ENCODE data around the gene CLOCK.

DNA sequence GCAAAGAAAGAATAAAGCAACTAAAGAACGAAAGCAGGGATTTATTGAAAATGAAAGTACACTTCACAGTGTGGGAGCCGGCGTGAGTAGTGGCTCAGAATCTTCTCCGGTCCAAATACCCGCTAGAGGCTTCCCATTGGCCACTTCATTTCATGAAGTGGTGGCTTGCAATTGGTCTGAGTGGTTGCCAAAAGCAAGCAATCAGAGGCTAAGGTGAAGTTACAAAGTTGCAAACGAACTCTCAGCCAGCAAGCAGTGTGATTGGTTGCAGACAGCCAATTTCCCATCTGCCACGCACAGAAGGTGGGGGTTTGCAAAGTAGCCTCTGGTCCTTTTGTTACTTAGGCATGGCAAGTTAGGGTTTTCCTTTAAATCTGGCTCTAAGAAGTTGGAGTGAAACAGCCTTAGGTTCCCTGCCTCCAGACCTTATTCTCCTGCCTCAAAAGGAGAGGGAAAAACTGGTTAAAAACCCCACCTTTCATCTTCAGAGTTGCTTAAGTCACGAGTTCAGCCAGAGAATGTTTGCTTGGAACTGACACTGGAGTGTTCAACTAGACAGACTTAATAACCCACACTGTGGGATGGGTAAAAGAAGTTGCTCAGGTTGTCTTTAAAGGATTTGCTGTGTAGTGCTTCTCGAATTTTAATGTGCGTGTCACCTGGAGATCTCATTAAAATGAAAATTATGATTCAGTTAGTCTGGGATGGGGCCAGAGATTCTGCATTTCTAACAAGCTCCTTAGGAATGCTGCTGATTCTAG lies 6.9 kb upstream of the CLOCK start:
- TF ChIP-seq, protein P1, sequence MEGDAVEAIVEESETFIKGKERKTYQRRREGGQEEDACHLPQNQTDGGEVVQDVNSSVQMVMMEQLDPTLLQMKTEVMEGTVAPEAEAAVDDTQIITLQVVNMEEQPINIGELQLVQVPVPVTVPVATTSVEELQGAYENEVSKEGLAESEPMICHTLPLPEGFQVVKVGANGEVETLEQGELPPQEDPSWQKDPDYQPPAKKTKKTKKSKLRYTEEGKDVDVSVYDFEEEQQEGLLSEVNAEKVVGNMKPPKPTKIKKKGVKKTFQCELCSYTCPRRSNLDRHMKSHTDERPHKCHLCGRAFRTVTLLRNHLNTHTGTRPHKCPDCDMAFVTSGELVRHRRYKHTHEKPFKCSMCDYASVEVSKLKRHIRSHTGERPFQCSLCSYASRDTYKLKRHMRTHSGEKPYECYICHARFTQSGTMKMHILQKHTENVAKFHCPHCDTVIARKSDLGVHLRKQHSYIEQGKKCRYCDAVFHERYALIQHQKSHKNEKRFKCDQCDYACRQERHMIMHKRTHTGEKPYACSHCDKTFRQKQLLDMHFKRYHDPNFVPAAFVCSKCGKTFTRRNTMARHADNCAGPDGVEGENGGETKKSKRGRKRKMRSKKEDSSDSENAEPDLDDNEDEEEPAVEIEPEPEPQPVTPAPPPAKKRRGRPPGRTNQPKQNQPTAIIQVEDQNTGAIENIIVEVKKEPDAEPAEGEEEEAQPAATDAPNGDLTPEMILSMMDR (conservative IDR thresholded peaks at IDR 0.05; ENCODE audit: low read length): no peak
- no peak for TF ChIP-seq EZH2phosphoT487 (IDR thresholded peaks at IDR 0.05; ENCODE audit: borderline replicate concordance)

All from Loucy (cell line).